ENCODE data around the gene NAA35. TPM values are rescaled to one million over a fixed set of nuclear protein-coding genes. Genes with fewer than 3 reads are reported as not detected.

Gene NAA35
- polyA plus RNA-seq, 1 of the 3 experiments (the other 2 are of a cell fraction), result 9.0 TPM

DNA sequence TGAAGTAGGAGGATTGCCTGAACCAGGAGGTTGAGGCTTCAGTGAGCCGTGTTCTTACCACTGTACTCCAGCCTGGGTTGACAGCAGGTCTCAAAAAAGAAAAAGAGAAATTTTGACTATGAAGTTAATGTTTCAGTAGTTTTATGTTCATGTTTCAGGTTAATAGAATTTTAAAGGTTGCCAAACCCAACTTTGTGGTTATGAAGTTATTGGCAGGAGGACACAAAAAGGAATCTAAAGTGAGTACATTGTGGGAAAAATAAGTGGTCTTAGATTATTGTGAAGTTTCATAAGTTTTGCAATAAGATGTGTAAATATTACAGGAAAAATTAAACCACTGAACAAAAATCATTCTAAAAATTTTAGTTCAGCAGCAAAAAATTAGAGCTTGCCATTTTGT, 79.8 kb downstream of the NAA35 start (continued):
- TF ChIP-seq RFX5 (IDR thresholded peaks at IDR 0.05; ENCODE audit: low read length), result no peak
- TF ChIP-seq, protein P1, sequence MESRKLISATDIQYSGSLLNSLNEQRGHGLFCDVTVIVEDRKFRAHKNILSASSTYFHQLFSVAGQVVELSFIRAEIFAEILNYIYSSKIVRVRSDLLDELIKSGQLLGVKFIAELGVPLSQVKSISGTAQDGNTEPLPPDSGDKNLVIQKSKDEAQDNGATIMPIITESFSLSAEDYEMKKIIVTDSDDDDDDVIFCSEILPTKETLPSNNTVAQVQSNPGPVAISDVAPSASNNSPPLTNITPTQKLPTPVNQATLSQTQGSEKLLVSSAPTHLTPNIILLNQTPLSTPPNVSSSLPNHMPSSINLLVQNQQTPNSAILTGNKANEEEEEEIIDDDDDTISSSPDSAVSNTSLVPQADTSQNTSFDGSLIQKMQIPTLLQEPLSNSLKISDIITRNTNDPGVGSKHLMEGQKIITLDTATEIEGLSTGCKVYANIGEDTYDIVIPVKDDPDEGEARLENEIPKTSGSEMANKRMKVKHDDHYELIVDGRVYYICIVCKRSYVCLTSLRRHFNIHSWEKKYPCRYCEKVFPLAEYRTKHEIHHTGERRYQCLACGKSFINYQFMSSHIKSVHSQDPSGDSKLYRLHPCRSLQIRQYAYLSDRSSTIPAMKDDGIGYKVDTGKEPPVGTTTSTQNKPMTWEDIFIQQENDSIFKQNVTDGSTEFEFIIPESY (IDR thresholded peaks at IDR 0.05; ENCODE audit: borderline replicate concordance, low read depth), result no peak
- TF ChIP-seq RAD21 (IDR thresholded peaks at IDR 0.05; ENCODE audit: low read length), result no peak
- TF ChIP-seq, protein P2, sequence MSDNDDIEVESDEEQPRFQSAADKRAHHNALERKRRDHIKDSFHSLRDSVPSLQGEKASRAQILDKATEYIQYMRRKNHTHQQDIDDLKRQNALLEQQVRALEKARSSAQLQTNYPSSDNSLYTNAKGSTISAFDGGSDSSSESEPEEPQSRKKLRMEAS (IDR thresholded peaks at IDR 0.05; ENCODE audit: low read depth), result no peak
- no peak for TF ChIP-seq USF1 (IDR thresholded peaks at IDR 0.05; ENCODE audit: borderline replicate concordance, low read depth)
- no peak for TF ChIP-seq TEAD4 (IDR thresholded peaks at IDR 0.05; ENCODE audit: borderline replicate concordance, insufficient read depth)
- no peak for TF ChIP-seq GATA2 (CRISPR knock-in tag; IDR thresholded peaks at IDR 0.05)
- no peak for TF ChIP-seq USF2 (IDR thresholded peaks at IDR 0.05; ENCODE audit: borderline replicate concordance, low read depth, low read length)

DNA sequence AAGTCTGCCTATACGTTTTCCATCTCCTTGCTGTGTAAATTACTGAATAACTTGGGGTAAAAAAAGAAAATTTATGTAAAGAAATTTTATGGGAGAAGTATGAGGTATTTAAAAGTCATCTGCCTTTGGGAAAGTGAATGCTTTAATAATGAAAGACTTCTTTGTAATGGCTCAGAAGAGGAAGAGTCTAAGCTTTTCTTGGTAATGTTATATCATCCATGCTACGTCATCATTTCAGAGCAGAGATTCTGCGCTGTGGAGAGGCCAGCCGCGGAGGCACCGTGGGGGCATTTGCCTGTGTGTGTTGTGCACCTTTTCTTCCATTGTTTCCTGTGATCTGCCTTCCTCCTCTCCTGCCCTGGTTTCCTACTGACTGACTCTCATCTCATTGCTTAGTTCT, 80.2 kb downstream of the NAA35 start:
- H3K4me2 ChIP-seq, result no peak overlapping the region
- no peaks in the 10 kb centered on the region for H3K27me3 ChIP-seq (ENCODE audit: insufficient read depth)
- no peak overlapping the region for H3K4me3 ChIP-seq (ENCODE audit: low read depth in 2 of 2, low read length in 1 of 2)
- no peak overlapping the region for H2AFZ ChIP-seq (ENCODE audit: low read depth)
- H4K20me1 ChIP-seq (ENCODE audit: insufficient read depth), result no peaks in the 10 kb centered on the region
- H3K9ac ChIP-seq, result no peak overlapping the region
- peaks cover 5% of the 10 kb centered on the region for H3F3A ChIP-seq (replicated peaks; ENCODE audit: insufficient read depth)
- ChIA-PET CTCF (no interaction called here), POLR2A (no interaction called here)
- H3K79me2 ChIP-seq (ENCODE audit: insufficient read depth), result no peaks in the 10 kb centered on the region; the same call in 1 of the 2 replicates
- no peaks in the 10 kb centered on the region for H3K9me3 ChIP-seq
- no peak overlapping the region for H3K27ac ChIP-seq (ENCODE audit: low read depth in 2 of 2, low read length in 1 of 2)
- peaks cover 0 to 2% of the 10 kb centered on the region in 2 experiments; a peak in 1 of 4 replicates for H3K4me1 ChIP-seq (ENCODE audit: control insufficient read depth in 1 of 2, insufficient read depth in 2 of 2, low read depth in 1 of 2, low read length in 1 of 2)
- DNase-seq, result no peak
- no peaks in the 10 kb centered on the region for H3K9me2 ChIP-seq
- H3K36me3 ChIP-seq (replicated peaks in 1 of 2; ENCODE audit: control insufficient read depth in 1 of 2, insufficient read depth in 2 of 2, low read length in 1 of 2), result peaks cover 81 to 85% of the 10 kb centered on the region in 2 experiments
- 97% methylated on average over 6 of the region's 6 CpGs for WGBS (ENCODE audit: low lambda C conversion rate)
- TF ChIP-seq, protein P2 (IDR thresholded peaks at IDR 0.05; ENCODE audit: low read depth), result no peak
- no peak for TF ChIP-seq RFX5 (IDR thresholded peaks at IDR 0.05; ENCODE audit: low read length)
- no peak for TF ChIP-seq SIN3A (IDR thresholded peaks at IDR 0.05; ENCODE audit: borderline replicate concordance, low read depth, low read length)
- TF ChIP-seq MEF2A (IDR thresholded peaks at IDR 0.05; ENCODE audit: borderline replicate concordance, low read depth), result no peak
- TF ChIP-seq TEAD4 (IDR thresholded peaks at IDR 0.05; ENCODE audit: borderline replicate concordance, insufficient read depth), result no peak
- TF ChIP-seq, protein P3, sequence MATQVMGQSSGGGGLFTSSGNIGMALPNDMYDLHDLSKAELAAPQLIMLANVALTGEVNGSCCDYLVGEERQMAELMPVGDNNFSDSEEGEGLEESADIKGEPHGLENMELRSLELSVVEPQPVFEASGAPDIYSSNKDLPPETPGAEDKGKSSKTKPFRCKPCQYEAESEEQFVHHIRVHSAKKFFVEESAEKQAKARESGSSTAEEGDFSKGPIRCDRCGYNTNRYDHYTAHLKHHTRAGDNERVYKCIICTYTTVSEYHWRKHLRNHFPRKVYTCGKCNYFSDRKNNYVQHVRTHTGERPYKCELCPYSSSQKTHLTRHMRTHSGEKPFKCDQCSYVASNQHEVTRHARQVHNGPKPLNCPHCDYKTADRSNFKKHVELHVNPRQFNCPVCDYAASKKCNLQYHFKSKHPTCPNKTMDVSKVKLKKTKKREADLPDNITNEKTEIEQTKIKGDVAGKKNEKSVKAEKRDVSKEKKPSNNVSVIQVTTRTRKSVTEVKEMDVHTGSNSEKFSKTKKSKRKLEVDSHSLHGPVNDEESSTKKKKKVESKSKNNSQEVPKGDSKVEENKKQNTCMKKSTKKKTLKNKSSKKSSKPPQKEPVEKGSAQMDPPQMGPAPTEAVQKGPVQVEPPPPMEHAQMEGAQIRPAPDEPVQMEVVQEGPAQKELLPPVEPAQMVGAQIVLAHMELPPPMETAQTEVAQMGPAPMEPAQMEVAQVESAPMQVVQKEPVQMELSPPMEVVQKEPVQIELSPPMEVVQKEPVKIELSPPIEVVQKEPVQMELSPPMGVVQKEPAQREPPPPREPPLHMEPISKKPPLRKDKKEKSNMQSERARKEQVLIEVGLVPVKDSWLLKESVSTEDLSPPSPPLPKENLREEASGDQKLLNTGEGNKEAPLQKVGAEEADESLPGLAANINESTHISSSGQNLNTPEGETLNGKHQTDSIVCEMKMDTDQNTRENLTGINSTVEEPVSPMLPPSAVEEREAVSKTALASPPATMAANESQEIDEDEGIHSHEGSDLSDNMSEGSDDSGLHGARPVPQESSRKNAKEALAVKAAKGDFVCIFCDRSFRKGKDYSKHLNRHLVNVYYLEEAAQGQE (IDR thresholded peaks at IDR 0.05; ENCODE audit: low read depth, low read length), result no peak
- no peak for TF ChIP-seq GATA2 (CRISPR knock-in tag; IDR thresholded peaks at IDR 0.05)

Measured in SK-N-SH (cell line).